GM19023 (cell line): ENCODE data around the gene KIAA0232.
"Not testable (repeated sequence)": the region's sequence is repeated elsewhere in the genome, so short reads cannot be mapped to it uniquely, and the experiment has no call there.

Experiments
- ATAC-seq: cut with Tn5 transposase; IDR thresholded peaks from one replicate; pipeline ENCODE4 v1.9.1; 2021; ENCODE audit warnings: mild to moderate bottlenecking, moderate library complexity; ENCODE audit not compliant: unreplicated experiment

Gene KIAA0232

DNA sequence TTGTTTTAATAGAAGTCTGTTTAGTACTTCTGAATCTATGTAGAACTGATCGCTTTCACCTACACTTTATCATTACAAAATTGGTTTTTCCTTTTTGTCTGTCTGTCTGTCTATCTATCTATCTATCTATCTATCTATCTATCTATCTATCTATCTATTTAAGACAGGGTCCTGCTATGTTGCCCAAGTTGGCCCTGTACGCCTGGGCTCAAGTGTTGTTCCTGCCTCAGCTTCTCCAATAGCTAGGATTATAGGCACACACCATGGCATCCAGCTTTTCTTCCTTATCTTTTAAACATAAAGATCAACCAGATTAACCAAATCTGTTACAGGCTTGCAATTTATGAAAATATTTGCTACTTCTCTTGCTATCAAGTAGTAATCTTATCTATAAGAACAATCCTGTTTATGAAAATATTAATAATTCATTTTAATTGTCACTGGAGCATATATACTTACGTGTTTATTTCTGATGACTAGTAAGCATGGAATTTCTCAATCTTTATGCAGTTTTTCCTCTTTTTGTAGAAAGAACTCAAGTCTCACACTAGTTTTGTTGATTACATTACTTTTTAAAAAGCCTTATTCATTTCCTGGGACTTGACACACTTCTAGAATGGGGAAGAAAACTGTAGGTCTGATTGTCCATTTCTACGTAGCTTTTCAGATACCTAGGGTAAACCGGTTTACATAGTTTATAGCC lies 24.5 kb downstream of the KIAA0232 start:
- ATAC-seq = no peak

DNA sequence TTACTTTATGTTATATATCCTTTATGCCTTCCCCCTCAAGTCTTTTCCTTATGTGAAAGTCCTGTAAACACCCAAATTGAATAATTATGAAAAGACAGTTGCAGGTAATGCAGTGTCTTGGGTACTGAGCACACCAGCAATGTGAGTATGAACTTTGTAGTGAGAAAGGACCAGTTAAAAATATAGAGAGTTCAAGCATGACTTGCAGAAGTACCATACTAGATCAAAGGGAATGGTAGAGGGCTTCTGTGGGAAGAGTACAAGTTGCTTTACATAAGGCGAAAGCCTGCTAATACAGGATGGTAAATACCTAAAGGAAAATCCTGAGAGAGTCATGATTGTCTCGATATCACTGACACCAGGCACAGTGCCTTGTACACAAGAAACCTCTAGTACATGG lies 25.7 kb downstream of the KIAA0232 start:
- no peak for ATAC-seq

DNA sequence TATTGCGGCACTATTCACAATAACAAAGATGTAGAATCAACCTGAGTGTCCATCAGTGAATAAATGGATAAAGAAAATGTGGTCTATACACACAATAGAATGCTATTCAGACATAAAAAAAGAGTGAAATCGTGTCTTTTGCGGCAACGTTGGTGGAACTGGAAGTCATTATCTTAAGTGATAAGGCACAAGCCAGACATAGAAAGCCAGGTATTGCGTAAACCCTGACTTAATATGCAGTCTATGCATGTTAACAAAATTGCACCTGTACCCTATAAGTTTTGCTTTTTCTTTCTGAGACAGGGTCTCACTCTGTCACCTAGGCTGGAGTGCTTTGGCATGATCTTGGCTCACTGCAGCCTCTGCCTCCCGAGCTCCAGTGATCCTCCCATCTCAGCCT lies 28.6 kb downstream of the KIAA0232 start:
- ATAC-seq = no peak

DNA sequence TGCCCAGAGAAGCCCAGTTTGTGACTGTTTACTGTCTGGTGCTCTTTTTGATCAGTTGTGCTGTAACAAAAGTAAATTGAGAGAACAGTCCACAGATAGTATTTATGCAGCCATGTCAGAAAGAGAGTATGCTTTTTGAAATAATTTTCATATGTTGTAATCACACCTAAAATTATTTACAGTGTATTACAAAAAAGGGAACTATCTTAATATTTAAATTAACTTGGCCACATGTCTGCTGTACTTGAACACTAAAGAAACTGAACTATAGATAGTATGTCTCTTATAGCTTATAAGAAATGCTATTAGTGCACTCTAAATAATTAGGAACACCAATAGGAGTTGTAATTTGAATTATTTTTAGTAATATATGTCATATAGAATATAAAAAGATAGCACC lies 30.2 kb downstream of the KIAA0232 start:
- ATAC-seq = no peak

DNA sequence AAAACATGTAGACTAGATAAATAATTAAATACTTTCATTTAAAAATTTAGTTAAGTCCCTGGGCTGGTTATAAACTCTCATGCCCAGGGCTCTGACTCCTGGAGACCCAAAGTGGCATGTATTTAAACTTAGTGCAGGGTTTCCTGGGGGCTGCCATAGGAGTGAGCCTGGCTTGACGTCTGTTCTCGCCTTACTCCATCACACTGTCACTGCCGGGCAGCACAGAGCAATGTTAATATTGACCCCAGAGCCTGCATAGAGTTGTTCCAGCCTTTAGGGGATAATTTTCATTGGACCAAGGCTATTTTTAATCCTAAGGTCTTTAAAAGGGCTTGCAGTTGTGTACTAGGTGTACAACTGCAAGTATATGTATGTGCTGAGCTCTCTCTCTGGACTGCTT lies 31.2 kb downstream of the KIAA0232 start:
- no peak for ATAC-seq

- no peak for ATAC-seq
Observed at GRCh38 chr4:6815029-6815836, 32.7 kb downstream of the KIAA0232 start.

- ATAC-seq = no peak
Observed at GRCh38 chr4:6819295-6819694, 36.8 kb downstream of the KIAA0232 start.

GRCh38 chr4:6820695-6821094 lies 38.2 kb downstream of the KIAA0232 start:
- no peak for ATAC-seq

DNA sequence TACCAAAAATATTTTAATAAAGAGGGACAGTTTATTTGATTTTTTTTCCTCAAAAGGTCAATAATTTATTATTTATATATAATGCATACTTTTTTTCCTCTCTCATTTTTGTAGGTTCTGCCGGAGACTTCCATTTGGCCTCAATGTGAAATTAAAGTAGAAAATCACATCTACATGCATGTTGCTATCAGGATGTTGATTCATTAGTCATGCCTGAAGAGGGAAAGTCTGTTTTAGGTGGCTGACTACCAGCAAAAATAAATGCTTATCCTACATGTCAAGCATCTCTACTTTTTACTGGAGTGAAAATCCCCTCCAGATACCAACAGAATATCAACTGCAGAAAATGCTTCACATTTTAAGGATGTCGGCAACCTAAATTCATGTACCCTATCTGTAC lies 41.5 kb downstream of the KIAA0232 start:
- ATAC-seq = no peak

DNA sequence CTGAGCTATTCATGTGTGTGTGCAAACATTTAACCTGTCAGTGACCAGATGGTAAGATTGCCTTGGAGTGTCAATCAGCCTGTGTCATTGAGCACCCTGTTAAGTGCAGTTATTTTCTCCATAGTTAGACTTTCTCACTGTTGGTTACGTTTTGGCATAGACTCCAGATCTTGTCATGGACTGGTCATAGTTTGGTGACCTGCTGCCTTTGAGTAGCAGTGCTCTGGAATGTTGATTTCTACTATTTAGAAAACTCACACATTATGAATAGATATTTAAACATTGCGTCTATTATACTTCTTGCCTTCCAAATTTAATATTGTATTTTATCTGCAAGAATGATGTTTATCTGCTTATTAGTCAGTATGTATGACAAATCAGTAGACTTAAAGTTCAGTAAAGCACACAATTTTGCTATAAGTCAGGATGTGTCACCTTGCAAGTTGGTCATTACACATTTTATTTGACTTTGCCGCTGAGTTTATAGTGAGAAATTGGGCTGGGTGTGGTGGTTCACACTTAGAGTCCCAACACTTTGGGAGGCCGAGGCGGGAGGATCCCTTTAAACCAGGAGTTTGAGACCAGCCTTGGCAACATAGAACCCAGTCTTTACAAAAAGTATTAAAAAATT lies 42.4 kb downstream of the KIAA0232 start:
- ATAC-seq = no peak

DNA sequence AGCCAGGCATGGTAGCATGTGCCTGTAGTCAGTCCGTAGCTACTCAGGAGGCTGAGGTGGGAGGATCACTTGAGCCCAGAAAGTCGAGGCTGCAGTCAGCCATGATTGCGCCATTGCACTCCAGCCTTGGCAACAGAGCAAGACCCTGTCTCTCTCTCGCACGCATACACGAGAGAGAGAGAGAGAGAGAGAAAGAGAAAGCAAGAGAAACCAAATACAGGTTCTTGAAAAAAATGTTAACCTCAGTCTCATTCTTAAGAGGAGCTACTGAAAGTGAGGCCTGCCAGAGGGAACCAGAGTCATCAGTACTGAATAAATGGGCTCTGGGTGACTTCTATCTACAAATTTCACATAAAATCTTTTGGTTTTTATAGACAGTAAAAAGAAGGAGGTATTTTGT lies 42.9 kb downstream of the KIAA0232 start:
- ATAC-seq = no peak

DNA sequence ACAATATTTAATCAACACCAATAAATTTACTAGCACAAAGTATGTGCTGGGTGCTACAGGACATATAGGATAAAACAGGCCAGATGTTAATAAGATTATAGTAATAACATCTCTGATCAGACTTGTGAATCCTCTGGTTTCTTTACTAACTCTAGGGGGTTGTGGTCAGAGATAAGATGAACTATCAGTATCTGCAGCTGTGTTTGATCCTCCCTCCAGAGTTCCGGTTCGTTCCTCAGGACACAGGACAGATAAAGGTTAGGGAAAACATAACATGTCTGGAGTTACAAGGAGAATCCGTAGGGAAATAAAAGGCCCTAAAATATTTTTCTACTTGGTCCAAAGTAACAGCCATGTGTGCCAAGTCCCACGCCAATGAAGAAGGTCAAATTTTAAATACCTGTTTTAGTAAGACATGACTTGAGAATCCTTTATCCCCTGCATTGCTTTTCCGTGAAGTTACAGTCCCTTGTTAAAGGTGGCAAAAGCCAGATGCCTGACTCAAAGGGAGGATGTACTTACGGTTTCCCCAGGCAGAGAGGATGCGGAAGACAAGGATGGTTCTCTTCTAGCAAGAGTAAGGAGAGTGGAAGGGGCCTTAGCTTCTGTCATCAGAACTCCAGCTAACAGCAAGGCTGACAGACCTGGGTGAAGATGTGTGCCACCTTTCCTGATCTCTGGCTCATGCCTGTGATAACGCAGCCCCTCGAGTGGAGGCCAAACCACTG lies 44.4 kb downstream of the KIAA0232 start:
- no peak for ATAC-seq

DNA sequence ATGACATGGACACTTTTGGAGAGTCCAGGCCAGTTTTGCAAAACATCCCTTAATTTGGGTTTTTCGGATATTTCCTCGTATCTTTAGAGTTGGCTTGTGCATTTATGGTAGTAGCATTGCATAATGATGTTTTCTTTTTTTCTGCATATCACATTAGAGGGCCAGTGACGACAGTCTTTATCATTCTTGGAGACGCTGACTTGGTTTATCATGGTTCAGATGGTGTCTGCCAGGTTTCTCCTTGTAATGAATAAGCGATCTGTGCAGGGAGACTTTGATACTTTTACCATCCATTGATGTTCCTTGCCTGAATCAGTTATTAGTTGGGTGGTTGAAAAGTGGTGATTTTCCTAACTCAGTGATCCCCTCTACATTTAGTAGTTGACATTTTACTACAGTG lies 46.6 kb downstream of the KIAA0232 start:
- no peak for ATAC-seq

- no peak for ATAC-seq
Observed at GRCh38 chr4:6834867-6835266, 52.3 kb downstream of the KIAA0232 start.

DNA sequence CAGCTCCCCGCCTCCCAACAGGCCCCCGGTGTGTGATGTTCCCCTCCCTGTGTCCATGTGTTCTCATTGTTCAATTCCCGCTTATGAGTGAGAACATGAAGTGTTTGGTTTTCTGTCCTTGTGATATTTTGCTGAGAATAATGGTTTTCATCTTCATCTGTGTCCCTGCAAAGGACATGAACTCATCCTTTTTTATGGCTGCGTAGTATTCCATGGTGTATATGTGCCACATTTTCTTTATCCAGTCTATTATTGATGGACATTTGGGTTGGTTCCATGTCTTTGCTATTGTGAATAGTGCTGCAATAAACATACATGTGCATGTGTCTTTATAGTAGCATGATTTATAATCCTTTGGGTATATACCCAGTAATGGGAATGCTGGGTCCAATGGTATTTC lies 53.1 kb downstream of the KIAA0232 start:
- ATAC-seq = not testable (repeated sequence)

DNA sequence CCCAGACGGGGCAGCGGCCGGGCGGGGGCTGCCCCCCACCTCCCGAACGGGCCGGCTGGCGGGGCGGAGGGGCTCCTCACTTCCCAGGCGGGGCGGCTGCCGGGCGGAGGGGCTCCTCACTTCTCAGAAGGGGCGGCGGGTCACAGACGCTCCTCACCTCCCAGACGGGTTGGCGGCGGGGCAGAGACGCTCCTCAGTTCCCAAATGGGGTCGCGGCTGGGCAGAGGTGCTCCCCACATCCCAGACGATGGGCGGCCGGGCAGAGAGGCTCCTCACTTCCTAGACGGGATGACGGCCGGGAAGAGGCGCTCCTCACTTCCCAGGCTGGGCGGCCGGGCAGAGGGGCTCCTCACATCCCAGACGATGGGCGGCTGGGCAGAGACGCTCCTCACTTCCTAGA lies 54.6 kb downstream of the KIAA0232 start:
- not testable (repeated sequence) for ATAC-seq

DNA sequence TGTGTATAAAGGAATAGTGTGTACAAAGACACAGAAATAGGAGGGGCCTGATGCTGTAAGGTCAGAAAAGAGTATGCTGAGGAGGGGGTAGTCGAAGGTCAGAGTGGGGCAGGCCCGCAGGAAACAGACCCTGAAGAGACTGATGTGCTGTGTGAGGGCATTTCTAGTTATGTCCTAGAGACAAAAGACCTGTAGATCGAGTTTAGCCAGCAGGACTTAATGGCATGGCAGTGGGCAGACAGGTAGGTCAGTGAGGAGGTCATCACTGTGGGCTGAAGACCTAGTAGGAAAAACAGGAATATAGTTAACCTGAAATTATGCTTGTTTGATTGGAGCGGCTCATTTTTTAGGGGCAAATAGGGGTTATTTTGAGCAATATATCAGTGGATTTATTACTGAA lies 57.1 kb downstream of the KIAA0232 start:
- no peak for ATAC-seq

- no peak for ATAC-seq
Observed at GRCh38 chr4:6840062-6840976, 57.8 kb downstream of the KIAA0232 start.

- ATAC-seq = no peak
Observed at GRCh38 chr4:6845027-6845426, 62.5 kb downstream of the KIAA0232 start.

GRCh38 chr4:6845574-6845973 lies 63.0 kb downstream of the KIAA0232 start:
- ATAC-seq = no peak
